ENCODE measurements around the gene OR10Z1.

Gene OR10Z1
- long read RNA-seq, donor 1 = 0 reads
- long read RNA-seq, donor 2 = 0 reads
- long read RNA-seq, donor 3 = 0 reads
- long read RNA-seq, donor 4 = 0 reads
- long read RNA-seq, donor 5 = 0 reads
- long read RNA-seq, donor 6 = 0 reads
- long read RNA-seq, donor 7 = 0 reads
- long read RNA-seq, donor 8 = 0 reads

GRCh38 chr1:158604968-158605367 is at the start of gene OR10Z1:
Gene OR10Z1, plus strand, starts transcription at chr1:158605268. Its CDS starts 1,171 bp downstream, at chr1:158606439.
- no peak for DNase-seq

- no peak for DNase-seq
These were observed 45.4 kb upstream of the OR10Z1 start for GRCh38 chr1:158559696-158560095.

GRCh38 chr1:158563853-158564252 is 41.2 kb upstream of the OR10Z1 start:
- no peak for DNase-seq

GRCh38 chr1:158564608-158565007 is 40.5 kb upstream of the OR10Z1 start:
- DNase-seq = no peak

- no peak for DNase-seq
These were observed 34.6 kb upstream of the OR10Z1 start, which contains the start of gene OR6P1 for GRCh38 chr1:158570480-158570879. Gene OR6P1, minus strand, starts transcription at chr1:158570580. Its CDS starts 6,976 bp downstream, at chr1:158563604.

DNA sequence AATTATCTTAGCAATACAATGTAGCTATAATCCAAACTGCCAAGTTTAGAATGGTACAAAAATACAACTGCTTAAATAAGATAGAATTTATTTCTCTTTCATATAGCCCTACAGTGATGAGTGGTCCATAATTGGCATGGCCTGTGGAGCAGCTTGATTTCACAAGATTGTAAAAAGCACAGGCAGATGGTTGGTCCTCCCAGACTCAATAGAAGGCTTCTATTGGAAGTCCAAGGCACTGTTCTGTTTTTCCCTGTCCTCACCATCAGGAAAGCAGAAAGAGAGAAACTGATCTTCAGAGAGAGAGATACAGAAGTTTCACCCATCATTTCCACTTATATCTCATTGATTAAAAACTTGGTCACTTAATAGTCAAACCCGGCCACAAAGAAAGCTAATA is 32.8 kb upstream of the OR10Z1 start:
- DNase-seq = no peak

GRCh38 chr1:158577561-158577960 is 27.5 kb upstream of the OR10Z1 start:
- no peak for DNase-seq

DNA sequence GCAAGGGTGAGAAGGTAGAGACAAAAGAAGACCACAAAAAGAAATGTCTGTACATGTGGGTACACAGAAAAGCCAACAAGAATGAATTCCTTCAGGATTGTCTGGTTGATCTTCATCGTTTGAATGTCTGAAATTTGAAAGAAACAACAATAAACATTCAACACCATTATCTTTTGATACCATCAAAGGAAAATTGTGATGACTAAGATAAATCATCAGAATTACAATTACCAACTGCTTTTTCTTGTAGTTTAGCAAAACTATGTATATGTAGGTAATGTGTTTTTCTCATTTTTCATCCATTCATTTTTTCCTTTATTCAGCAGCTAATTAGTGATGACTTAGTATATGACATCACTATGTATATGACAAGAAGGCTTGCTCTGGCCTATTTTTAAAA is 25.3 kb upstream of the OR10Z1 start, which contains the start of gene OR10X1:
TSS of gene OR10X1 (minus strand) at position 167 of the 400 bp plus-strand sequence. CDS start at position 167, 0 bp downstream.
- DNase-seq = no peak

- DNase-seq = no peak
These were observed 21.1 kb upstream of the OR10Z1 start for GRCh38 chr1:158583962-158584361.

DNA sequence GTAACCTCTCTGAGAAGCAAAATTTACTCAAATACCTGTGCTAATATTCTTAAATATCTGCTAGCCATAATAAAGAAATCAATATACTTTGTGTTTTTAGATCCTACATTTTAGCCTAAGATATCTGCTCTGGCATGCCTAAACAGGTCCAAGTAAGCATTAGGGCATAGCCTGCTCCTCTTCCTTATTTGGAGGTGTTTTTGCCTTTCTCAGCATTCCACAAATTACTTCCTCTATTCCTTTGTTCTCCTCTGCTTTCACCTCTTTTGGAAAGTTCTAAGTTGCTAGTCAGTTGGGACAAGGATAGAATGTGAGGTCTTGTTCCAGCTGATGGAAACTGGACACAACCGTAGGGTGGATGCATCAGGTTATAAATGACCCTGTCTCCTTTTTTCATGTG is 18.1 kb upstream of the OR10Z1 start:
- DNase-seq = no peak

DNA sequence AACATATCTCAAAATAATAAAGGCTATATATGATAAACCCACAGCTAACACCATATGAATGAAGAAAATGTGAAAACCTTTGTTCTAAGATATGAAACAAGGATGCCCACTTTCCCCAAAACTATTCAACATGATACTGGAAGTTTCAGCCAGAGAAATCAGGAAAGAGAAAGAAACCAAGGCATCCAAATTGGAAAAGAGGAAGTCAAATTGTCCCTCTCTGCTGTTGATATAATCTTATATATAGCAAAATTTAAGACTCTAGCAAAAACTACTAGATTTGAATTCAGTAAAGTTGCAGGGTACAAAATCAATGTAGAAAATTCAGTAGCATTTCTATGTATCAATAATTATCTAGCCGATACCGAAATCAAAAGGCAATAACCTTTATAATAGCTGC is 4.3 kb upstream of the OR10Z1 start:
- DNase-seq = no peak

- DNase-seq = no peak
These were observed 2.2 kb downstream of the OR10Z1 start for GRCh38 chr1:158607296-158607695.

DNA sequence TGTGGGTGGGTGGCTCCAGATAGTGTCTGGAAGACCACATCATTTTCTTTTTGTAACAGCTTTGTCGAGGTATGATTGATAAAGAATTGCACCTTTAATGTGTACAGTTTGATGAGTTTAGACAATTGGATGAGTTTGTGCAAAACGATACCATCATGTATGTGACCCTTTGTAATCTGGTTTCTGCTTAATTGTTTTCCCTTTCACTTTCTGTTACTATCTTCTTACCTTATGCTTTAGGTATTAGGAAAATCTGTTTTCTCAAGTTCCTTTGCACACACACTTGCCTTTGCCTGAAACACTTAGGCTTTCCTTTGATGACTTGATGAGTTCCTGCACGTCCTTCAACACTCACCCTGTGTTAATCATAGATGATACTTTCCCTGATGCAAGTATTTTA is 6.8 kb downstream of the OR10Z1 start:
- no peak for DNase-seq

DNA sequence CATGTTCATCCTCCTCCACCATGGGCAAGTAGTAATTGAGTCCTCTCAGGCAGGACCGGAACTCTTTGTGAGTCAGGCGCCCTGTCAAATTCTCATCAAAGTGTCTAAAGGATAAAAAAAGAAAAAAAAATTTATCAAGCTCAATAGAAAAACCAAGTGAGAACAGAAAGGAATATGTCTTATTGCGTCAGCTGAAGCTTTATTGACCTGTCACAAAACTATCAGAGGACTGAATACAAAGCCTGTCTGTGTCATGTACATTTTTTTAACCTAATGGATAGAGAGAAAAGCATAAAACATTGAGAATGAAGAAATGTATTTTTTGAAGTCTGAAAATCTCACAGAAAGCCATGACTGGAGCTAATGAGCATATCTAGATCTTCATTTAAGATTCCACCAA is 8.7 kb downstream of the OR10Z1 start:
- no peak for DNase-seq

GRCh38 chr1:158638146-158638545 is 33.1 kb downstream of the OR10Z1 start:
- DNase-seq = no peak

- DNase-seq = no peak
These were observed 33.8 kb downstream of the OR10Z1 start for GRCh38 chr1:158638904-158639303.

GRCh38 chr1:158644449-158644848 is 39.4 kb downstream of the OR10Z1 start:
- DNase-seq = no peak

DNA sequence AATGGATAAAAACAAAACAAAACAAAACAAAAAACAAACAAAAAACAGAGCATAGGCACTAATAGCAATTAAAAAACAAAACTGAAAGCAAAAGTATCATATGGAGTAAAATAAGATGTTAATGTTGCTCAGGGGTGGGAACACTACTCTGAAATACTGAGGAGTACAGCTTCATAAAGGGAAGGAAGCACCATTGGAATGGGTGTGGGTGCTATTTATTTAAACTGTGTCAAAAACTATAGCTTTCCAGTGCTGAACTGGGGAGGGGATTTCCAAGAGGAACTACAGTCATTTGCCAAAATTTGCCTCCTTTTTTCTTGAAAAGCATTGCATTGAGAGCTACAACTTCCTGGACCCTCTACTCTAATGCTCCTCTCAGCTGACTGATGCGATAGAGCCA is 41.4 kb downstream of the OR10Z1 start:
- DNase-seq = no peak

DNA sequence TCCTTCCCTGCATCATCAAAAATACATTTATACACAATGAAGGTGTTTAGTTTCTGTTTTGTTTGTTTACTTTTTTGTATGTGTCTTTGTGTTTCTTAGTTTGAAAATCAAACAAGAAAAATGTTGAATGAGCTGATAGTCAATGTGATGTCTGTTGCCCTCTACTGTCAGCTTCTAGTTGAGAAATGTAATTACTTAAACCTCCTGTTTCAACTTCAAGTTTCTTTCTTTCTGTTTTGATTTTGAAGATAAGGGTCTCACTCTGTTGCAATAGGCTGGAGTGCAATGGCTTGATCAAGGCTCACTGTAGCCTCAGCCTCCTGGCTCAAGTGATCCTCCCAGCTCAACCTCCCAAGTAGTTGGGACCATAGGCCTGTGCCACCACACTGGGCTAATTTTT is 44.0 kb downstream of the OR10Z1 start:
- DNase-seq = no peak

DNA sequence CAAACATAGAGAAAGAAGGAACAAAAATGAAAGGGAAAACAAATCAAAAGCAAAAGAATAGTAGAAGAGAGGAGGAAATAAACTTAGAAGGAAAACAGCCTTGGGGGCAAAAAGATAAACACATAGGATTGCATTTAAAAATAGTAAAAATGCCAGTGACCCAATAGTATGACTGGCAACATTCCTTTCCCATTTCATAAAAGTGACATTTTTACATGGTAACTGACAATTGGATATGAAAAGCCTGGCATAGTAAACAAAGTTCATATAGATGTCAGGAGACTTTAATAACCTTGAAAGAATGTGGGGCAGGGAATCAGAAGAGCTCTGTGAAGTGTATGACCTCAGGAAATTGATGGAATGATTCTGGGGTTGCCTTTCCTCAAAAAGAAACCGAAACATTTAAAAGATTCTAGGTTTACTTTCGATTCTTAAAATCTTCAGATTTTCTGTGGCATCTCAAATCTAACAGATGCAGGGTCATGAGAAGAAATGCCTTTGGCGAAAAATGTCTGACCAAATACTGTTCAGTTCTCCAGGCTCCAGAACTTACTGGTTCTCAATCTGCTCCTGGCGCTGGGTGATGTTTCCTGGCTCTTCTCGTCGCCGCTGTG is 47.8 kb downstream of the OR10Z1 start:
- DNase-seq = no peak

DNA sequence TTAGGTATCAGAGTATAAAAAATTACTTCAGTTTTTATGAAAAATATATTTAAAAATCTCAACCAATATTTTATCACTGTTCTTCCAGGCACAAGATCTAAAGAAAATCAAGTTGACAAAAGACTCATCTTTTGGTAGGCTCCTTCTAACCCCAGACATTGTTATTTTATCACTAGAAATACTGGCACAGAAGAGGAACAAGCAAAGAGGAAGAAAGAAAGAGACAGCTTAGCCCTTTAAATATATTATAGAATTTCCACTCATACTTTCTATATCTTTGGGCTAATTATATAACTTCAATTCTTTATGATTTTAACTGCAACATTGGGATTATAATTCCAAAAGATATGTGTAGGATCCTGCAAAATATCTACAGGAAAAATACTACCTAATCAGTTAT is 49.0 kb downstream of the OR10Z1 start:
- DNase-seq = no peak

DNA sequence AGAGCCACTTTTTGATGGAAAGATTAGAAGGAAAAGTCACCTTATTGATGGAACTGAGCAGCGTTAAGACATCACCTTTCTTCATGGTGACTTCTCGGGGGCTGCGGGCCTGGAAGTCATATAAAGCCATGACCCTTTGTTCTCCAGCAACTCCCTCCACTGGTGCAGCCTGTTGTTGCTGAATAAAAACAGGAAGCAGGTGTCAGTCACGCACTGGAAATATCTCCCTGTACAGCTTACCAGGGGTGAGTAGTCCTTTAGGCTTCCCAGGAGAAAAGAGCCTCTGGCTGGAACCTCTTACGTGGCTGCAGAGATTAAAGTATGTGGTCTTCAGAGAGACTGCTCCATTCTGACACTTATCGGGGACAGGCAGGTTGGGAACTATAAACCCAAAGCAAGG is 49.5 kb downstream of the OR10Z1 start:
- DNase-seq = no peak
